Tibial artery (tissue), 4 donors: ENCODE results near the gene PSD.
A peak's percentile ranks its signal among the peaks of the same experiment; 100 is the strongest.

Experiments
- DNase-seq, 2 donors: peaks; one replicate each; pipeline ENCODE4 v3.0.0-alpha.2; 2019
- H3K27ac ChIP-seq, 2 donors: fragments of 200-600 bp; sonication (generic) in 1 of 2; 1 replicate in 1 of 2; 2 replicates in 1 of 2; pipeline ENCODE4 v1.5.1; 2018 to 2019; ENCODE audit warnings: mild to moderate bottlenecking in 1 of 2
- H3K27me3 ChIP-seq, 2 donors: fragments of 200-600 bp; sonication (generic) in 1 of 2; one replicate each; pipeline versions ENCODE4 v1.5.1 to v1.6.0; 2016 to 2019
- H3K36me3 ChIP-seq, 3 donors: fragments of 200-600 bp; sonication (generic) in 2 of 3; one replicate each; pipeline ENCODE4 v1.5.1; 2016 to 2019; ENCODE audit warnings: mild to moderate bottlenecking in 2 of 3
- H3K4me1 ChIP-seq, 4 donors: fragments of 200-600 bp; sonication (generic) in 2 of 4; 1 replicate in 3 of 4; 2 replicates in 1 of 4; pipeline ENCODE4 v1.5.1; 2016 to 2019
- H3K4me3 ChIP-seq, 2 donors: fragments of 200-600 bp; sonication (generic) in 1 of 2; 1 replicate in 1 of 2; 2 replicates in 1 of 2; pipeline ENCODE4 v1.5.1; 2018 to 2019; ENCODE audit warnings: mild to moderate bottlenecking in 2 of 2
- H3K9me3 ChIP-seq, 3 donors: fragments of 200-600 bp; sonication (generic) in 1 of 3; one replicate each; pipeline ENCODE4 v1.5.1; 2016 to 2019
- CTCF ChIP-seq, 2 experiments: fragments of 200-600 bp in 1 of 2; fragments of 450-650 bp in 1 of 2; IDR thresholded peaks; one replicate each; pipeline ENCODE4 v1.5.1; 2017 to 2019; ENCODE audit warnings: antibody characterized with exemption in 2 of 2, mild to moderate bottlenecking in 1 of 2, moderate library complexity in 1 of 2
- intact Hi-C: fragments of 100-400 bp; cut with DNase I; formaldehyde crosslinking; loops from one replicate; pipeline ENCODE4 v1.15.0; 2023; ENCODE audit warnings: low total_unique reads

Gene PSD

GRCh38 chr10:102437515-102437914 is 18.9 kb upstream of the PSD start:
- TF ChIP-seq CTCF (IDR thresholded peaks at IDR 0.05) = no peak
- Histone ChIP-seq H3K9me3 (no peaks in the 10 kb centered on the region), H3K36me3 (no peaks in the 10 kb centered on the region), H3K27me3 (peaks cover 0 to 45% of the 10 kb centered on the region in 2 donors), H3K4me1 (peaks cover 0 to 14% (median 9%) of the 10 kb centered on the region in 4 donors), H3K27ac (no peak overlapping the region), H3K4me3 (no peak overlapping the region)
- no peak for DNase-seq
- intact Hi-C loops = no loop called here

- Histone ChIP-seq H3K9me3 (no peaks in the 10 kb centered on the region), H3K4me3 (no peak overlapping the region), H3K4me1 (peaks cover 0 to 22% (median 18%) of the 10 kb centered on the region in 4 donors), H3K27me3 (peaks cover 0 to 45% of the 10 kb centered on the region in 2 donors), H3K27ac (no peak overlapping the region), H3K36me3 (no peaks in the 10 kb centered on the region)
- TF ChIP-seq CTCF (IDR thresholded peaks at IDR 0.05) = no peak
- intact Hi-C loops = no loop called here
- DNase-seq = no peak
These were observed 17.7 kb upstream of the PSD start for GRCh38 chr10:102436312-102436711.

- Histone ChIP-seq H3K27ac (no peak overlapping the region), H3K36me3 (no peaks in the 10 kb centered on the region), H3K4me3 (peak overlapping the region in 1 of 2 donors; percentile 30), H3K4me1 (peaks cover 0 to 24% (median 20%) of the 10 kb centered on the region in 4 donors), H3K9me3 (no peaks in the 10 kb centered on the region), H3K27me3 (peaks cover 0 to 45% of the 10 kb centered on the region in 2 donors)
- intact Hi-C loops = no loop called here
- DNase-seq = no peak
- TF ChIP-seq CTCF (IDR thresholded peaks at IDR 0.05) = no peak
These were observed 17.1 kb upstream of the PSD start for GRCh38 chr10:102435529-102436233.

GRCh38 chr10:102435133-102435497 is 16.5 kb upstream of the PSD start:
- peaks cover 0 to 45% of the 10 kb centered on the region in 2 donors for H3K27me3 ChIP-seq
- peaks cover 0 to 24% (median 20%) of the 10 kb centered on the region in 4 donors for H3K4me1 ChIP-seq
- no peaks in the 10 kb centered on the region for H3K36me3 ChIP-seq
- H3K9me3 ChIP-seq = no peaks in the 10 kb centered on the region
- H3K4me3 ChIP-seq = peak overlapping the region in 1 of 2 donors; percentile 30
- H3K27ac ChIP-seq = no peak overlapping the region
- no peak for TF ChIP-seq CTCF (IDR thresholded peaks at IDR 0.05)
- no peak for DNase-seq
- intact Hi-C loops = no loop called here

GRCh38 chr10:102434394-102435132 is 16.0 kb upstream of the PSD start:
- Histone ChIP-seq H3K9me3 (no peaks in the 10 kb centered on the region), H3K36me3 (no peaks in the 10 kb centered on the region), H3K4me3 (no peak overlapping the region), H3K27ac (no peak overlapping the region), H3K4me1 (peaks cover 0 to 24% (median 20%) of the 10 kb centered on the region in 4 donors), H3K27me3 (peaks cover 0 to 45% of the 10 kb centered on the region in 2 donors)
- TF ChIP-seq CTCF (IDR thresholded peaks at IDR 0.05) = no peak
- intact Hi-C loops = no loop called here
- DNase-seq = no peak
